IMR-90 (cell line): ENCODE results near the gene PSD. TPM values are rescaled to one million over a fixed set of nuclear protein-coding genes. Genes with fewer than 3 reads are reported as not detected.

Experiments
- ELK1 ChIP-seq: fragments of 150-350 bp; IDR thresholded peaks from 2 replicates; pipeline ENCODE4 v1.6.1; 2016; ENCODE audit warnings: low read depth, mild to moderate bottlenecking, low read length, moderate library complexity, borderline replicate concordance
- polyA plus RNA-seq, 3 experiments: library from polyadenylated mRNA; depleted of rRNA; stranded (reverse); fragments of >200 nt; gene quantifications; 2 replicates each; pipeline ENCODE4 v1.2.3, GENCODE V29; 2012; ENCODE audit warnings: low replicate concordance in 1 of 3
- total RNA-seq: library from RNA; depleted of rRNA; stranded (reverse); fragments of >200 nt; gene quantifications from 2 replicates; pipeline ENCODE4 v1.2.3, GENCODE V29; 2012

The PSD gene
- total and polyA plus RNA-seq, 2 of the 4 experiments (the other 2 are of a cell fraction), result 2.0 to 4.4 TPM

GRCh38 chr10:102395400-102396316 is 22.9 kb downstream of the PSD start, which contains the start of gene NFKB2 (continued):
- TF ChIP-seq ELK1, result no peak
